Bronchial epithelial cell (primary cell): ENCODE measurements around the gene COPG2. TPM values are rescaled to one million over a fixed set of nuclear protein-coding genes. Genes with fewer than 3 reads are reported as not detected.

Experiments used
- DNase-seq: peaks from one replicate; pipeline ENCODE4 v3.0.0-alpha.2; 2010; ENCODE audit warnings: low read depth
- FAIRE-seq: peaks from 2 replicates; lab custom pipeline; 2011; peaks lifted over from hg19 to GRCh38; lab: Jason Lieb, UNC
- H3K27me3 ChIP-seq: 2 replicates; pipeline ENCODE4 v1.5.1; 2011; ENCODE audit warnings: low read length; ENCODE audit not compliant: control insufficient read depth, insufficient read depth
- H3K36me3 ChIP-seq: 2 replicates; pipeline ENCODE4 v1.5.1; 2011; ENCODE audit warnings: low read length; ENCODE audit not compliant: control insufficient read depth, insufficient read depth
- H3K4me3 ChIP-seq: 2 replicates; pipeline ENCODE4 v1.5.1; 2011; ENCODE audit warnings: mild to moderate bottlenecking, low read depth, low read length, control low read depth
- CTCF ChIP-seq: IDR thresholded peaks from 2 replicates; pipeline ENCODE4 v1.5.1; 2011; ENCODE audit warnings: mild to moderate bottlenecking, moderate library complexity, low read length, control low read depth, inconsistent platforms; ENCODE audit not compliant: insufficient read depth, severe bottlenecking
- total RNA-seq: library from RNA; depleted of rRNA; stranded (reverse); fragments of >200 nt; gene quantifications from 2 replicates; pipeline ENCODE4 v1.2.1, GENCODE V29; 2014

Gene COPG2
- total RNA-seq, 1 donor from 2014 or later, result 30.3 TPM

- Histone ChIP-seq H3K27me3 (no peaks in the 10 kb centered on the region), H3K36me3 (peaks cover 6% of the 10 kb centered on the region), H3K4me3 (no peak overlapping the region)
- DNase-seq, result no peak
- FAIRE-seq, result no peak
- TF ChIP-seq CTCF, result no peak
Measured at GRCh38 chr7:130506358-130506757, 162.2 kb downstream of the COPG2 start.

DNA sequence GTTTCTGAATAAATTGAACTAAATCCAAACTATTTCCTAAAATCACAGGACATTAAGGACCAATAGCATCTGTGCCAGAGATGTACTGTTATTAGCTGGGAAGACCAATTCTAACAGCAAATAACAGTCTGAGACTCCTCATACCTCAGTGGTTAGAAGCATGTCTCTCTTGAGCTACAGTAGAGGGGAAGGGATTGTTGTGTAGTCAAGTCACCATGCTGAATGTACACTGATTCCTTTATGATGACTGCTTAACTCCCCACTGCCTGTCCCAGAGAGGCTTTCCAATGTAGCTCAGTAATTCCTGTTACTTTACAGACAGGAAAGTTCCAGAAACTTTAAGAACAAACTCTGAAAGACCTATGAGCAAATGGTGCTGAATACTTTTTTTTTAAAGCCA is 162.8 kb downstream of the COPG2 start:
- no peak for FAIRE-seq
- no peak for TF ChIP-seq CTCF
- Histone ChIP-seq H3K27me3 (no peaks in the 10 kb centered on the region), H3K36me3 (peaks cover 6% of the 10 kb centered on the region), H3K4me3 (no peak overlapping the region)
- no peak for DNase-seq

GRCh38 chr7:130500910-130501309 is 167.6 kb downstream of the COPG2 start:
- FAIRE-seq (no peak), DNase-seq (no peak)
- Histone ChIP-seq H3K27me3 (no peaks in the 10 kb centered on the region), H3K36me3 (peaks cover 5% of the 10 kb centered on the region), H3K4me3 (no peak overlapping the region)
- TF ChIP-seq CTCF, result no peak

DNA sequence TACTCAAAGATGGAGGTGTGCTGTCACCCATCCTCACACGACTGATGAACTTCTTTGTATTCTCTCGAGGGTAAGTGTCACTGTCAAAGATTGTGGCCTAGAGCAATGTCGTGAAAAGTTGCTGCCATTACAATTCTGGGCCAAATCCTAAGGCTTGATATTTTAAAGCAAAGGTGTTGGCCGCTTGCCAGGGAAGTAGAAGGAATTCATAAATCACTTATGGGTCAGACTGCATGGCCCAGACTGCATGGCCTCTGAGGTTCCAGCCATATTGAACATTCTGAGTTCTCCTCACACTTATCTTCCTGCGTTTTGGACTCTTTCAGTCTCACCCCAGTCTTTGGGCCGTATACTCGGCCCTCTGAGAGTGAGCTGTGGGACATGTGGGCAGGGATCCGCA is 168.1 kb downstream of the COPG2 start:
- Histone ChIP-seq H3K27me3 (no peaks in the 10 kb centered on the region), H3K4me3 (no peak overlapping the region), H3K36me3 (peaks cover 3% of the 10 kb centered on the region)
- DNase-seq (no peak), FAIRE-seq (no peak)
- no peak for TF ChIP-seq CTCF

DNA sequence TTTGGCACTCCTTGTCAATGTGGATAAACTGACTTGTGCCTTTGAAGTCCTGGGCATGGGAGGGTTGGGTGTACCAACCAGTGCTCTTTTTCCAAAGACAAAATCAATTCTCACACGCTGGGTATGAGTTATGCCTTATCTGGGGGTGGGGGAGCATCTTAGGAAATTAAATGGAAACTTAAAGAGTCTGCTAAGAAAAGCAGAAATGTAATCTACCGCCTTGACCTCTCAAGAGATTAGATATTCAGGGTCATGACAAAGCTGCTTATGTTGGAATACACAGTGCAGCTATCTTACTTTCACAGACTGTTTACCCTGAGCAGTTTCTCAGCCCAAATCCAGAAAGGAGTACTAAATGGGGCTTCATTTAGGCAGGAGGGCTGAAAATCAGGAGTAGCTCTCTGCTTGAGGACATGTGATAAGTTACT is 174.1 kb downstream of the COPG2 start:
- no peaks in the 10 kb centered on the region for H3K36me3 ChIP-seq

More for the DNA sequence above, 174.1 kb downstream of the COPG2 start:
- H3K4me3 ChIP-seq, result no peak overlapping the region
- no peaks in the 10 kb centered on the region for H3K27me3 ChIP-seq
- FAIRE-seq, result no peak
- no peak for DNase-seq
- TF ChIP-seq CTCF, result no peak
